Measurements from ENCODE around the gene KLRF1. TPM values are rescaled to one million over a fixed set of nuclear protein-coding genes. Genes with fewer than 3 reads are reported as not detected.

Gene KLRF1
- polyA plus RNA-seq, 1 donor from 2014 or later, result not detected

DNA sequence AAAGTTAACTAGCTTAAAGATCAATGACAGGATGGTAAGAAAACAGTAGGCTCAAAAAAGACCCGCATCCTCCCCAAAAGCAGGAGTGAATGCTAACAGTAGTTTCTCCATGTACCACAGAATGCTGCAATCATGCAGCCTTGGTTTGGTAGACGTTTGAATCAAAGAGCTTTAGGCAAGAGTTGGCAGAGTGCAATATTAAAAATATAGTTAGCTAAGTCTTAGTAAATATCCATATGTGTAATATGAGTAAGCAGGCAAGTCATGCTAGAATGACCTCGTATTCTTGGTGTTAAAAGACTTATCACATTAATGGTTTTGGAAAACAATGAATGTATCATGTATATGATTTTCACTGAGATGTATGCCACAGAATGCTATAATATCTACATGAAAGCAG, 18.8 kb upstream of the KLRF1 start:
- Histone ChIP-seq H3K4me3 (ENCODE audit: low read length) (no peak overlapping the region), H3K9ac (ENCODE audit: low read length) (no peak overlapping the region), H2AFZ (ENCODE audit: low read depth, low read length) (no peak overlapping the region), H3K27ac (ENCODE audit: low read length) (no peak overlapping the region), H3K4me2 (ENCODE audit: low read length) (no peak overlapping the region), H3K79me2 (replicated peaks; ENCODE audit: insufficient read depth, low read length) (no peaks in the 10 kb centered on the region), H3K9me2 (ENCODE audit: insufficient read depth, low read length) (no peaks in the 10 kb centered on the region), H3K9me3 (ENCODE audit: low read length) (no peaks in the 10 kb centered on the region), H3K36me3 (ENCODE audit: insufficient read depth, low read length) (no peaks in the 10 kb centered on the region), H3K27me3 (ENCODE audit: insufficient read depth, low read depth, low read length) (no peaks in the 10 kb centered on the region), H4K20me1 (ENCODE audit: insufficient read depth) (no peaks in the 10 kb centered on the region), H3F3A (ENCODE audit: insufficient read depth, low read length, poor library complexity, severe bottlenecking) (no peaks in the 10 kb centered on the region)
- no peak for TF ChIP-seq MXI1 (conservative IDR thresholded peaks at IDR 0.05; ENCODE audit: poor library complexity, severe bottlenecking)

DNA sequence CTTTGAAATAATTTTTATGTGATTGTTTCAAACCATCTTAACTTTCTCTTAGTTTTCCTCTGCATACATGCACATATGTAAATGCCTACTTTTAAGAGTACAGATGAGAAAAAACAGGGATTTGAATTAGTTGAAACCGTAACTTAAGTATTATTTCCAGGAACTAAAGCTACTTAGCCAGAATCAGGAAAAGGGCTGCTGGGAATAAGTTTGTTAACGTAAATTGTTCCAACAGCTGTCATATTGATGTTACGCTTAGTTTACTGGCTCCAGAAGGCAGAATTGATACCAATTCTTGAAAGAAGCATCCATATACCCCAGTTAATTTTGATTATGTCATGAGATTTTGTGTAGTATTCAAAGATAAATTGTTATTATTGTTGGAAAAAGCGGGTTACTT, 17.9 kb upstream of the KLRF1 start:
- no peaks in the 10 kb centered on the region for H3K79me2 ChIP-seq (replicated peaks; ENCODE audit: insufficient read depth, low read length)
- H3K4me2 ChIP-seq (ENCODE audit: low read length), result no peak overlapping the region
- H3K27ac ChIP-seq (ENCODE audit: low read length), result no peak overlapping the region
- H3K36me3 ChIP-seq (ENCODE audit: insufficient read depth, low read length), result no peaks in the 10 kb centered on the region
- H4K20me1 ChIP-seq (ENCODE audit: insufficient read depth), result no peaks in the 10 kb centered on the region
- H3K9ac ChIP-seq (ENCODE audit: low read length), result no peak overlapping the region
- TF ChIP-seq TAF1 (IDR thresholded peaks at IDR 0.05; ENCODE audit: low read depth), result no peak
- no peak for TF ChIP-seq SMC3 (conservative IDR thresholded peaks at IDR 0.05; ENCODE audit: poor library complexity)
- TF ChIP-seq, protein P1, sequence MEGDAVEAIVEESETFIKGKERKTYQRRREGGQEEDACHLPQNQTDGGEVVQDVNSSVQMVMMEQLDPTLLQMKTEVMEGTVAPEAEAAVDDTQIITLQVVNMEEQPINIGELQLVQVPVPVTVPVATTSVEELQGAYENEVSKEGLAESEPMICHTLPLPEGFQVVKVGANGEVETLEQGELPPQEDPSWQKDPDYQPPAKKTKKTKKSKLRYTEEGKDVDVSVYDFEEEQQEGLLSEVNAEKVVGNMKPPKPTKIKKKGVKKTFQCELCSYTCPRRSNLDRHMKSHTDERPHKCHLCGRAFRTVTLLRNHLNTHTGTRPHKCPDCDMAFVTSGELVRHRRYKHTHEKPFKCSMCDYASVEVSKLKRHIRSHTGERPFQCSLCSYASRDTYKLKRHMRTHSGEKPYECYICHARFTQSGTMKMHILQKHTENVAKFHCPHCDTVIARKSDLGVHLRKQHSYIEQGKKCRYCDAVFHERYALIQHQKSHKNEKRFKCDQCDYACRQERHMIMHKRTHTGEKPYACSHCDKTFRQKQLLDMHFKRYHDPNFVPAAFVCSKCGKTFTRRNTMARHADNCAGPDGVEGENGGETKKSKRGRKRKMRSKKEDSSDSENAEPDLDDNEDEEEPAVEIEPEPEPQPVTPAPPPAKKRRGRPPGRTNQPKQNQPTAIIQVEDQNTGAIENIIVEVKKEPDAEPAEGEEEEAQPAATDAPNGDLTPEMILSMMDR (IDR thresholded peaks at IDR 0.05; ENCODE audit: poor library complexity, severe bottlenecking), result no peak
- no peak for TF ChIP-seq RAD21 (conservative IDR thresholded peaks at IDR 0.05)
- no peak for TF ChIP-seq EZH2 (IDR thresholded peaks at IDR 0.05; ENCODE audit: borderline replicate concordance, insufficient read depth, low read length, poor library complexity, severe bottlenecking)
- no peak for TF ChIP-seq MXI1 (conservative IDR thresholded peaks at IDR 0.05; ENCODE audit: poor library complexity, severe bottlenecking)
- no peak for TF ChIP-seq POLR2AphosphoS5 (IDR thresholded peaks at IDR 0.05)
- TF ChIP-seq, protein P2, sequence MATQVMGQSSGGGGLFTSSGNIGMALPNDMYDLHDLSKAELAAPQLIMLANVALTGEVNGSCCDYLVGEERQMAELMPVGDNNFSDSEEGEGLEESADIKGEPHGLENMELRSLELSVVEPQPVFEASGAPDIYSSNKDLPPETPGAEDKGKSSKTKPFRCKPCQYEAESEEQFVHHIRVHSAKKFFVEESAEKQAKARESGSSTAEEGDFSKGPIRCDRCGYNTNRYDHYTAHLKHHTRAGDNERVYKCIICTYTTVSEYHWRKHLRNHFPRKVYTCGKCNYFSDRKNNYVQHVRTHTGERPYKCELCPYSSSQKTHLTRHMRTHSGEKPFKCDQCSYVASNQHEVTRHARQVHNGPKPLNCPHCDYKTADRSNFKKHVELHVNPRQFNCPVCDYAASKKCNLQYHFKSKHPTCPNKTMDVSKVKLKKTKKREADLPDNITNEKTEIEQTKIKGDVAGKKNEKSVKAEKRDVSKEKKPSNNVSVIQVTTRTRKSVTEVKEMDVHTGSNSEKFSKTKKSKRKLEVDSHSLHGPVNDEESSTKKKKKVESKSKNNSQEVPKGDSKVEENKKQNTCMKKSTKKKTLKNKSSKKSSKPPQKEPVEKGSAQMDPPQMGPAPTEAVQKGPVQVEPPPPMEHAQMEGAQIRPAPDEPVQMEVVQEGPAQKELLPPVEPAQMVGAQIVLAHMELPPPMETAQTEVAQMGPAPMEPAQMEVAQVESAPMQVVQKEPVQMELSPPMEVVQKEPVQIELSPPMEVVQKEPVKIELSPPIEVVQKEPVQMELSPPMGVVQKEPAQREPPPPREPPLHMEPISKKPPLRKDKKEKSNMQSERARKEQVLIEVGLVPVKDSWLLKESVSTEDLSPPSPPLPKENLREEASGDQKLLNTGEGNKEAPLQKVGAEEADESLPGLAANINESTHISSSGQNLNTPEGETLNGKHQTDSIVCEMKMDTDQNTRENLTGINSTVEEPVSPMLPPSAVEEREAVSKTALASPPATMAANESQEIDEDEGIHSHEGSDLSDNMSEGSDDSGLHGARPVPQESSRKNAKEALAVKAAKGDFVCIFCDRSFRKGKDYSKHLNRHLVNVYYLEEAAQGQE (IDR thresholded peaks at IDR 0.05; ENCODE audit: borderline replicate concordance), result no peak
- no peak for TF ChIP-seq EP300 (conservative IDR thresholded peaks at IDR 0.05; ENCODE audit: poor library complexity, severe bottlenecking)
- no peaks in the 10 kb centered on the region for H3K9me3 ChIP-seq (ENCODE audit: low read length)
- H3K4me3 ChIP-seq (ENCODE audit: low read length), result no peak overlapping the region
- H3K27me3 ChIP-seq (ENCODE audit: insufficient read depth, low read depth, low read length), result no peaks in the 10 kb centered on the region
- H3F3A ChIP-seq (ENCODE audit: insufficient read depth, low read length, poor library complexity, severe bottlenecking), result no peaks in the 10 kb centered on the region
- H2AFZ ChIP-seq (ENCODE audit: low read depth, low read length), result no peak overlapping the region
- H3K9me2 ChIP-seq (ENCODE audit: insufficient read depth, low read length), result no peaks in the 10 kb centered on the region

DNA sequence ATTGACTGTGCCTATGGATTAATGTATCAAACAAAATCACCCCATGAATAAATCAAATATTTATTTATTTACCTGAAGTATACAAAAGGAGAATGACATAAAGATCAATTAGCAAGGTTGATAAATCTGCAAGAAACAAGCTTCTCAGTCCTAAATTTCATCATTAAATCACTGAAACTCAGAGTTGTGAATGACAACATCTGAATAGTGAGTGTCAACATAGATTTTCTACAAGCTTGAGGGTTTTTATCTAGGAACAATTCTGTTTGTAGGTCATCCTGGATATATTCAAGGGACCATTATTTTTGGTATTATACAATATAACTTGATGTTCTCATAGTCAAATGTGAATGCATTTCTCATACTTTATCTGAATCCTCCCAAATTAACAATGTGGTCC, 17.4 kb upstream of the KLRF1 start:
- Histone ChIP-seq H3K79me2 (replicated peaks; ENCODE audit: insufficient read depth, low read length) (no peaks in the 10 kb centered on the region), H3K4me3 (ENCODE audit: low read length) (no peak overlapping the region), H3K4me2 (ENCODE audit: low read length) (no peak overlapping the region), H3K27me3 (ENCODE audit: insufficient read depth, low read depth, low read length) (no peaks in the 10 kb centered on the region), H2AFZ (ENCODE audit: low read depth, low read length) (no peak overlapping the region), H3K9me2 (ENCODE audit: insufficient read depth, low read length) (no peaks in the 10 kb centered on the region), H3K27ac (ENCODE audit: low read length) (no peak overlapping the region), H3K9me3 (ENCODE audit: low read length) (no peaks in the 10 kb centered on the region), H3F3A (ENCODE audit: insufficient read depth, low read length, poor library complexity, severe bottlenecking) (no peaks in the 10 kb centered on the region), H3K9ac (ENCODE audit: low read length) (no peak overlapping the region), H4K20me1 (ENCODE audit: insufficient read depth) (no peaks in the 10 kb centered on the region), H3K36me3 (ENCODE audit: insufficient read depth, low read length) (no peaks in the 10 kb centered on the region)
- TF ChIP-seq SMC3 (conservative IDR thresholded peaks at IDR 0.05; ENCODE audit: poor library complexity) (no peak), MXI1 (conservative IDR thresholded peaks at IDR 0.05; ENCODE audit: poor library complexity, severe bottlenecking) (no peak), EZH2 (IDR thresholded peaks at IDR 0.05; ENCODE audit: borderline replicate concordance, insufficient read depth, low read length, poor library complexity, severe bottlenecking) (no peak), POLR2AphosphoS5 (IDR thresholded peaks at IDR 0.05) (no peak), EP300 (conservative IDR thresholded peaks at IDR 0.05; ENCODE audit: poor library complexity, severe bottlenecking) (no peak)
- TF ChIP-seq, protein P2 (IDR thresholded peaks at IDR 0.05; ENCODE audit: borderline replicate concordance), result no peak
- TF ChIP-seq, protein P1 (IDR thresholded peaks at IDR 0.05; ENCODE audit: poor library complexity, severe bottlenecking), result no peak

Measured in neural cell (in vitro differentiated cells).